MCF 10A (cell line): ENCODE data around the gene ZFP36L2. TPM values are rescaled to one million over a fixed set of nuclear protein-coding genes. Genes with fewer than 3 reads are reported as not detected.

ENCODE experiments used
- BruUV-seq: library from RNA; stranded (reverse); fragments of 400-500 nt; replicated peaks from 2 replicates; lab custom pipeline; 2021; lab: Mats Ljungman, UMichigan
- CTCF ChIA-PET: fragments of 300-600 bp; sonication (Branson Sonifier 250); formaldehyde crosslinking; extraction: SDS; loops from one replicate; lab custom pipeline; 2021; ENCODE audit warnings: antibody characterized with exemption, inconsistent platforms; lab: Yijun Ruan, JAX
- POLR2A ChIA-PET: fragments of 300-600, 350-650 bp; sonication (Branson Sonifier 250); formaldehyde crosslinking; extraction: SDS; loops from one replicate; lab custom pipeline; 2020; ENCODE audit warnings: antibody characterized with exemption, inconsistent platforms; lab: Yijun Ruan, JAX
- DNase-seq: peaks from one replicate; pipeline ENCODE4 v3.0.0-alpha.2; 2018; ENCODE audit not compliant: unreplicated experiment
- H3K27ac Mint-ChIP-seq: one replicate; pipeline ENCODE4 v1.8.0; 2022; ENCODE audit warnings: mild to moderate bottlenecking, low read depth, mixed read lengths; ENCODE audit not compliant: unreplicated experiment
- H3K27me3 Mint-ChIP-seq: one replicate; pipeline ENCODE4 v1.8.0; 2022; ENCODE audit warnings: mixed read lengths; ENCODE audit not compliant: insufficient read depth, unreplicated experiment
- H3K36me3 Mint-ChIP-seq: one replicate; pipeline ENCODE4 v1.8.0; 2022; ENCODE audit warnings: mild to moderate bottlenecking, moderate library complexity, mixed read lengths; ENCODE audit not compliant: insufficient read depth, unreplicated experiment
- H3K4me1 Mint-ChIP-seq: one replicate; pipeline ENCODE4 v1.8.0; 2022; ENCODE audit warnings: mixed read lengths; ENCODE audit not compliant: insufficient read depth, unreplicated experiment
- H3K4me3 Mint-ChIP-seq: one replicate; pipeline ENCODE4 v1.8.0; 2022; ENCODE audit warnings: mild to moderate bottlenecking, moderate library complexity, mixed read lengths; ENCODE audit not compliant: unreplicated experiment
- H3K9me3 Mint-ChIP-seq: one replicate; pipeline ENCODE4 v1.8.0; 2022; ENCODE audit warnings: mixed read lengths; ENCODE audit not compliant: unreplicated experiment
- CTCF ChIP-seq: fragments of 200-600 bp; IDR thresholded peaks from one replicate; pipeline ENCODE4 v1.8.0; 2022; ENCODE audit warnings: antibody characterized with exemption, mild to moderate bottlenecking; ENCODE audit not compliant: unreplicated experiment
- intact Hi-C: fragments of 100-400 bp; cut with micrococcal nuclease; formaldehyde crosslinking; loops from 2 replicates; pipeline ENCODE4 v1.14.1; 2022
- total RNA-seq: library from RNA; stranded (reverse); gene quantifications from 2 replicates; pipeline ENCODE4 v1.2.3, GENCODE V29; 2022

ZFP36L2 gene
- total RNA-seq, 1 experiment from 2014 or later = 162 TPM

DNA sequence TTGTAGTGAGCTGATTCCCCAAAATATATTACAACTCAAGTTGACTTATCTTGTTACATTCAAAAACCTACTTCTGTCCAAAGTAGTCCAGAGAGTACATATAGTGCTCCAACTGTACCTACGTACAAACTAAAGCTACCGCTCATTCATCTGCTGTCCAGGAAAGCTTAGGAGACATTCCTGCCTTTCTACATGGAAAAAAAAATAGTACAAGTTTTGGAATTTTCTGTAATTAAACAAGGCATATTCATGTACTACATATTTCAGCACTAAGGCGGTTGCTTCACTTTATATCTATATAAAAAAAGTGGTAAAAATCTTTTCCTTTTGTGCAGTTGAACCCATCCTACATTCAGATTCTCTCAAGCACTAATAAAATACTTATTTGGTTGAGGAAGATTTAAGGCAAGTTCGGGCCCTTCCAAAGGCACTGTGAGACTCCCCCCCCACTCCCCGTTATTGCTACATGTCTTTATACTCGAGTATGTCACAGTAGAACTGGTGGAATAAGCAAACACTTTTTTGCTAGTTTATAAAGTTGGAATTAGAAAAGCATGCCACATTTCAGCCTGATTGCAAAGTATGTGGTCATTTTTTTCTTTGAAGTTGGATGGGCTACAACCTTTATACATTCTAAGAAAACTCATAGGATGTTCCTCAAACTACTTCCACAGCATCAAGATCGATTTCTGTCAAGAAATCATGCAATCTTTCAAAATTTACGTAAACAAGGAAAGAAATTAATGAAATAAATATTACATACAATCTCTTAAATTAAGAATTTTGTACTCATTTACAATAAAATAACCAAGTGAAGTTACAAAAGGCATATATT, 3.7 kb downstream of the ZFP36L2 start:
- Mint-ChIP-seq H3K9me3 (no peaks in the 10 kb centered on the region), H3K36me3 (peaks cover 98% of the 10 kb centered on the region), H3K4me1 (peaks cover 22% of the 10 kb centered on the region), H3K27ac (peak overlapping the region; percentile 83), H3K4me3 (peak overlapping the region; percentile 93), H3K27me3 (no peaks in the 10 kb centered on the region)
- POLR2A ChIA-PET = interaction anchor here (0.6 to 13.3 kb wide), 43 partner anchors 21 to 363 kb away, joined by 3 to 329 read pairs (median 5); no protein-coding TSS in a partner anchor
- TF ChIP-seq CTCF = no peak
- TSS peak; percentile 50 for BruUV-seq
- CTCF ChIA-PET = interaction anchor here (0.7 to 6.1 kb wide), 23 partner anchors 43 to 1285 kb away, joined by 3 to 59 read pairs (median 4); no protein-coding TSS in a partner anchor
- DNase-seq = peak; percentile 35
- intact Hi-C loops = loop anchor here (1.0 to 5.0 kb wide), 5 partner anchors 42 to 198 kb away; no protein-coding TSS in a partner anchor

DNA sequence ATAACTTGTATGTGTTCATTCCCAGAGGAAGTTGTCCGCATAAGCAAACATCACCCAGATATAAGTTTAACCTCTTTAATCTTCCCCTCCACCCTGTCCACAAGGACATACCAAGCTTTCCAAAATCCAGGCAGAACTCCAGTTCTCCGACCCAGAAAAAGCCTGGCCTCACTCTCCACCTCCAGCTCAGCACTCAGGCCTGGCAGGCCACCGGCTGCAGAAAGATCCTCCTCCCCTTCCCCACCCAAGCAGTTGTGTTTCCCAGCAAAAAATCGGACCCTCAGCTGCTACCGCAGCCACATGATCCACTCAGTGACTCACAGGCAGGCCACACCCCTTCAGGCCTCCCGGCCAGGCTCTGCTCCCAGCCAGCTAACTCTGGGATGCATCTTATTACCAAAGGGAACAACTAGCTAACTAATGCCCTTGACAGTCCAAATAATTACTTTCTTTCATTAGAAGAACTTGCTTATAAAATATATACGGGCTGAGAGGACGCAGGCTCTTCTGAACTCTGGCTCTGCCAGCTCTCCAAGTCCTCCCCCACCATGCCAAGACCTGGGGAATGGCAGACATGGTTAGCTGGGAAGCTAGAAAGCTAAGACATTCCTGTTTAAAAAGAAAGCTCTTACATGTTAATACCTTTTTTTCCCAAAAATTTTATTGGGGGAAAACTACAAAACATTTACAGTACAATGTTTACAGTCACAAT, 4.5 kb downstream of the ZFP36L2 start:
- Mint-ChIP-seq H3K36me3 (peaks cover 98% of the 10 kb centered on the region), H3K27me3 (no peaks in the 10 kb centered on the region), H3K4me1 (peaks cover 22% of the 10 kb centered on the region), H3K9me3 (no peaks in the 10 kb centered on the region), H3K4me3 (peak overlapping the region; percentile 93), H3K27ac (peak overlapping the region; percentile 83)
- TF ChIP-seq CTCF = no peak
- ChIA-PET POLR2A (interaction anchor here (0.6 to 13.3 kb wide), 40 partner anchors 20 to 412 kb away, joined by 3 to 329 read pairs (median 4); no protein-coding TSS in a partner anchor), CTCF (interaction anchor here (0.6 to 6.1 kb wide), 23 partner anchors 7 to 319 kb away, joined by 3 to 59 read pairs (median 4); no protein-coding TSS in a partner anchor)
- BruUV-seq = no TSS peak
- DNase-seq = peak; percentile 91
- intact Hi-C loops = loop anchor here (1.0 to 5.0 kb wide), 5 partner anchors 41 to 197 kb away; no protein-coding TSS in a partner anchor

DNA sequence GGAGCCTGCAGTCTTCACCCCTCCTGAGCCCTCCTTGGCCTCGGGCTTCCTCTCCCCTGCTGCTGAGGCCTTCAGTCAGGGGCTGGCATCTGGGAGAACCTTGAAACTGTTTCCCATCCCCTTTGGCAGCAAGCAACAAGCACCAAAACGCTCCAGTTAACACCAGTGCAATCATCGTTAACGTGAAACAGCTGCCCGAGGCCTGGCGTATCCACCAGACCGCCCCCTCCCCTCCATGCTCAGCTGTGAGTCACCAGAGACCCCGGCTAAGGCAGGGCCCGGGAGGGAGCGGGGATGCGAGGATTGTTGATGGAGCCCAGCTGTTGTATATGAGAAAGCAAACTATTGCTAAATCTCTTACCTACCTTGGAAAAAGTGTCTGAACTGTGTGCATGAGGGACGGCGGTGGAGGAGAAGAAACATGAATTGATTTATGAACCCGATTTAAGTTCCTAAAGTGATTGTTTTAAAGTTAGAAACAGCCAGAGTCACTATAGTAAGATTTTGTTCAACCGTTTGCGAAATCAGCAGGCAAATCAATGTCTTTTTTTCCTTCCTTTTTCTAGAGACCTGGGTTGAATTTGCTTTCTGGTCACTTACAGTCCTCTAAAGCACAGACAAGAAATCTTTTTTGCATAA, 5.2 kb downstream of the ZFP36L2 start:
- intact Hi-C loops = loop anchor here (5.0 kb wide), 1 partner anchor 134 kb away; no protein-coding TSS in a partner anchor
- peak overlapping the region; percentile 83 for H3K27ac Mint-ChIP-seq
- CTCF ChIA-PET = interaction anchor here (0.5 to 6.1 kb wide), 18 partner anchors 8 to 627 kb away, joined by 3 to 59 read pairs (median 4); no protein-coding TSS in a partner anchor
- BruUV-seq = no TSS peak
- H3K4me1 Mint-ChIP-seq = peaks cover 22% of the 10 kb centered on the region
- DNase-seq = peak; percentile 59
- peak overlapping the region; percentile 93 for H3K4me3 Mint-ChIP-seq
- H3K27me3 Mint-ChIP-seq = no peaks in the 10 kb centered on the region
- H3K9me3 Mint-ChIP-seq = no peaks in the 10 kb centered on the region
- POLR2A ChIA-PET = interaction anchor here (0.6 to 13.3 kb wide), 39 partner anchors 7 to 411 kb away, joined by 3 to 329 read pairs (median 4); partner anchors contain the start of gene ZFP36L2
- TF ChIP-seq CTCF = no peak
- H3K36me3 Mint-ChIP-seq = peaks cover 98% of the 10 kb centered on the region
